ENCODE results near the gene PTGES3L.

- TF ChIP-seq CTCF (IDR thresholded peaks at IDR 0.05) (peak; percentile 81), CHD2 (IDR thresholded peaks at IDR 0.05; ENCODE audit: low read length, partially characterized antibody) (peak; percentile 71), EP300 (IDR thresholded peaks at IDR 0.05; ENCODE audit: borderline replicate concordance in 1 of 2, low read depth in 1 of 2, low read length in 1 of 2) (no peak), YY1 (IDR thresholded peaks at IDR 0.05; ENCODE audit: low read depth) (no peak), SMC3 (IDR thresholded peaks at IDR 0.05; ENCODE audit: low read depth, low read length) (peak; percentile 91), RFX5 (IDR thresholded peaks at IDR 0.05; ENCODE audit: low read length) (no peak), MEF2A (IDR thresholded peaks at IDR 0.05; ENCODE audit: borderline replicate concordance, low read depth) (no peak), TCF12 (IDR thresholded peaks at IDR 0.05) (no peak), POLR2AphosphoS5 (IDR thresholded peaks at IDR 0.05; ENCODE audit: low read depth, low read length) (peak; percentile 3; the same call in 1 of the 2 replicates), MAX (IDR thresholded peaks at IDR 0.05; ENCODE audit: low read depth) (peak; percentile 56)
These were observed 44.8 kb upstream of the PTGES3L start, which contains the start of gene RND2 for GRCh38 chr17:43024407-43025289.
